GM18873 (cell line): ENCODE measurements around the gene LYRM2.
A peak's percentile ranks its signal among the peaks of the same experiment; 100 is the strongest.

Source experiments
- ATAC-seq: cut with Tn5 transposase; IDR thresholded peaks from one replicate; pipeline ENCODE4 v1.9.1; 2021; ENCODE audit warnings: mild to moderate bottlenecking, moderate library complexity, moderate number of reproducible peaks; ENCODE audit not compliant: unreplicated experiment, low FRiP score

The LYRM2 gene

GRCh38 chr6:89597372-89597771 lies 41.2 kb downstream of the LYRM2 start:
- no peak for ATAC-seq

- ATAC-seq, result no peak
These were observed 42.1 kb downstream of the LYRM2 start for GRCh38 chr6:89596484-89596883.

- peak; percentile 96 for ATAC-seq
These were observed 42.5 kb downstream of the LYRM2 start for GRCh38 chr6:89596056-89596455.

- no peak for ATAC-seq
These were observed 46.8 kb downstream of the LYRM2 start for GRCh38 chr6:89591745-89592144.

- ATAC-seq, result no peak
These were observed 48.4 kb downstream of the LYRM2 start for GRCh38 chr6:89590133-89590532.

GRCh38 chr6:89589297-89590025 lies 49.1 kb downstream of the LYRM2 start:
- no peak for ATAC-seq

GRCh38 chr6:89585154-89585553 lies 53.4 kb downstream of the LYRM2 start:
- ATAC-seq, result no peak

GRCh38 chr6:89584539-89584938 lies 54.0 kb downstream of the LYRM2 start:
- ATAC-seq, result no peak

- no peak for ATAC-seq
These were observed 55.0 kb downstream of the LYRM2 start for GRCh38 chr6:89583559-89583958.

- ATAC-seq, result no peak
These were observed 55.8 kb downstream of the LYRM2 start for GRCh38 chr6:89582669-89583325.

GRCh38 chr6:89581689-89582088 lies 56.9 kb downstream of the LYRM2 start:
- no peak for ATAC-seq

- ATAC-seq, result no peak
These were observed 57.4 kb downstream of the LYRM2 start for GRCh38 chr6:89580997-89581666.

- ATAC-seq, result no peak
These were observed 63.0 kb downstream of the LYRM2 start for GRCh38 chr6:89575562-89575960.

GRCh38 chr6:89574910-89575561 lies 63.5 kb downstream of the LYRM2 start:
- ATAC-seq, result no peak

GRCh38 chr6:89567630-89568390 lies 70.7 kb downstream of the LYRM2 start:
- ATAC-seq, result no peak

- ATAC-seq, result no peak
These were observed 71.5 kb downstream of the LYRM2 start for GRCh38 chr6:89566930-89567629.

GRCh38 chr6:89566008-89566800 lies 72.3 kb downstream of the LYRM2 start:
- no peak for ATAC-seq

- no peak for ATAC-seq
These were observed 73.7 kb downstream of the LYRM2 start for GRCh38 chr6:89564752-89565427.
